OCI-LY3 (cell line): ENCODE measurements around the gene GAS2.

ENCODE experiments used
- CTCF ChIP-seq: fragments of 200-600, 300-600 bp; sonication (generic); IDR thresholded peaks from 2 replicates; pipeline ENCODE4 v1.5.1; 2014; ENCODE audit warnings: antibody characterized with exemption, low read length, low read depth
- EZH2phosphoT487 ChIP-seq: fragments of 200-600 bp; shearing (Covaris generic); IDR thresholded peaks from 2 replicates; pipeline ENCODE4 v1.6.1; 2018; ENCODE audit warnings: antibody characterized with exemption, mixed run types, low read depth

GRCh38 chr11:22786475-22786874, 120.1 kb downstream of the GAS2 start:
- no peak for TF ChIP-seq CTCF
- TF ChIP-seq EZH2phosphoT487: no peak
